MM.1S (cell line): ENCODE data around the gene KTN1.

Experiments used
- DNase-seq: peaks from one replicate; pipeline ENCODE4 v3.0.0-alpha.2; 2015
- H2AFZ ChIP-seq: fragments of 300-600 bp; sonication (generic); 2 replicates; pipeline ENCODE4 v1.6.0; 2016; ENCODE audit warnings: antibody characterized with exemption, low read length
- H3F3A ChIP-seq: fragments of 300-600 bp; sonication (generic); 2 replicates; pipeline ENCODE4 v1.6.1; 2016; ENCODE audit warnings: mild to moderate bottlenecking, antibody characterized with exemption, low read length, moderate library complexity, mixed read lengths; ENCODE audit not compliant: insufficient read depth
- H3K27ac ChIP-seq: fragments of 300-600 bp; sonication (generic); 2 replicates; pipeline ENCODE4 v1.5.1; 2016; ENCODE audit warnings: mild to moderate bottlenecking, low read length
- H3K27me3 ChIP-seq: fragments of 300-600 bp; sonication (generic); replicated peaks from 2 replicates; pipeline ENCODE4 v1.6.0; 2016; ENCODE audit warnings: low read length; ENCODE audit not compliant: insufficient read depth
- H3K36me3 ChIP-seq: fragments of 300-600 bp; sonication (generic); replicated peaks from 2 replicates; pipeline ENCODE4 v1.6.1; 2016; ENCODE audit warnings: mild to moderate bottlenecking, low read length, mixed read lengths; ENCODE audit not compliant: insufficient read depth
- H3K4me1 ChIP-seq: fragments of 300-600 bp; sonication (generic); 2 replicates; pipeline ENCODE4 v1.6.1; 2016; ENCODE audit warnings: low read length, mixed read lengths
- H3K4me2 ChIP-seq: fragments of 300-600 bp; sonication (generic); 2 replicates; pipeline ENCODE4 v1.6.0; 2016; ENCODE audit warnings: low read depth, low read length
- H3K4me3 ChIP-seq: fragments of 300-600 bp; sonication (generic); 2 replicates; pipeline ENCODE4 v1.5.1; 2016; ENCODE audit warnings: low read length, mixed read lengths
- H3K79me2 ChIP-seq: fragments of 300-600 bp; sonication (generic); 2 replicates; pipeline ENCODE4 v1.6.1; 2016; ENCODE audit warnings: mixed run types, low read length, mixed read lengths
- H3K9ac ChIP-seq: fragments of 300-600 bp; sonication (generic); 2 replicates; pipeline ENCODE4 v1.6.1; 2016; ENCODE audit warnings: low read length, mixed read lengths
- H3K9me2 ChIP-seq: fragments of 300-600 bp; sonication (generic); replicated peaks from 2 replicates; pipeline ENCODE4 v1.6.1; 2016; ENCODE audit warnings: mild to moderate bottlenecking, low read length, mixed read lengths; ENCODE audit not compliant: insufficient read depth
- H3K9me3 ChIP-seq: fragments of 300-600 bp; sonication (generic); replicated peaks from 2 replicates; pipeline ENCODE4 v1.6.1; 2016; ENCODE audit warnings: mild to moderate bottlenecking, low read length, mixed read lengths; ENCODE audit not compliant: insufficient read depth
- H4K20me1 ChIP-seq: fragments of 300-600 bp; sonication (generic); 2 replicates; pipeline ENCODE4 v1.6.1; 2016; ENCODE audit warnings: mild to moderate bottlenecking, low read length, moderate library complexity, mixed read lengths; ENCODE audit not compliant: insufficient read depth
- EZH2 ChIP-seq: fragments of 300-600 bp; sonication (generic); optimal IDR thresholded peaks from 2 replicates; pipeline ENCODE3; 2017; ENCODE audit warnings: low read depth, mild to moderate bottlenecking, antibody characterized with exemption, low read length, mixed read lengths
- EZH2phosphoT487 ChIP-seq: fragments of 300-600 bp; sonication (generic); IDR thresholded peaks from 2 replicates; pipeline ENCODE4 v1.6.1; 2018; ENCODE audit warnings: antibody characterized with exemption, low read length
- TF ChIP-seq, protein P1 (sequence below): fragments of 300-600 bp; sonication (generic); IDR thresholded peaks from 2 replicates; pipeline ENCODE4 v1.5.1; 2016; ENCODE audit warnings: antibody characterized with exemption, low read length, mixed read lengths

Gene KTN1

GRCh38 chr14:55686713-55687112, 106.7 kb downstream of the KTN1 start:
- H3K4me1 ChIP-seq = no peaks in the 10 kb centered on the region
- no peaks in the 10 kb centered on the region for H3K27me3 ChIP-seq
- TF ChIP-seq, protein P1, sequence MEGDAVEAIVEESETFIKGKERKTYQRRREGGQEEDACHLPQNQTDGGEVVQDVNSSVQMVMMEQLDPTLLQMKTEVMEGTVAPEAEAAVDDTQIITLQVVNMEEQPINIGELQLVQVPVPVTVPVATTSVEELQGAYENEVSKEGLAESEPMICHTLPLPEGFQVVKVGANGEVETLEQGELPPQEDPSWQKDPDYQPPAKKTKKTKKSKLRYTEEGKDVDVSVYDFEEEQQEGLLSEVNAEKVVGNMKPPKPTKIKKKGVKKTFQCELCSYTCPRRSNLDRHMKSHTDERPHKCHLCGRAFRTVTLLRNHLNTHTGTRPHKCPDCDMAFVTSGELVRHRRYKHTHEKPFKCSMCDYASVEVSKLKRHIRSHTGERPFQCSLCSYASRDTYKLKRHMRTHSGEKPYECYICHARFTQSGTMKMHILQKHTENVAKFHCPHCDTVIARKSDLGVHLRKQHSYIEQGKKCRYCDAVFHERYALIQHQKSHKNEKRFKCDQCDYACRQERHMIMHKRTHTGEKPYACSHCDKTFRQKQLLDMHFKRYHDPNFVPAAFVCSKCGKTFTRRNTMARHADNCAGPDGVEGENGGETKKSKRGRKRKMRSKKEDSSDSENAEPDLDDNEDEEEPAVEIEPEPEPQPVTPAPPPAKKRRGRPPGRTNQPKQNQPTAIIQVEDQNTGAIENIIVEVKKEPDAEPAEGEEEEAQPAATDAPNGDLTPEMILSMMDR = no peak
- TF ChIP-seq EZH2phosphoT487 = no peak
- no peak for TF ChIP-seq EZH2
- no peaks in the 10 kb centered on the region for H3K36me3 ChIP-seq
- H3K79me2 ChIP-seq = no peaks in the 10 kb centered on the region
- no peak overlapping the region for H3K4me2 ChIP-seq
- no peak overlapping the region for H3K4me3 ChIP-seq
- H2AFZ ChIP-seq = no peak overlapping the region
- no peaks in the 10 kb centered on the region for H4K20me1 ChIP-seq
- no peaks in the 10 kb centered on the region for H3K9me2 ChIP-seq
- H3K27ac ChIP-seq = no peak overlapping the region
- no peaks in the 10 kb centered on the region for H3K9me3 ChIP-seq
- DNase-seq = no peak
- H3K9ac ChIP-seq = no peak overlapping the region
- H3F3A ChIP-seq = no peaks in the 10 kb centered on the region

DNA sequence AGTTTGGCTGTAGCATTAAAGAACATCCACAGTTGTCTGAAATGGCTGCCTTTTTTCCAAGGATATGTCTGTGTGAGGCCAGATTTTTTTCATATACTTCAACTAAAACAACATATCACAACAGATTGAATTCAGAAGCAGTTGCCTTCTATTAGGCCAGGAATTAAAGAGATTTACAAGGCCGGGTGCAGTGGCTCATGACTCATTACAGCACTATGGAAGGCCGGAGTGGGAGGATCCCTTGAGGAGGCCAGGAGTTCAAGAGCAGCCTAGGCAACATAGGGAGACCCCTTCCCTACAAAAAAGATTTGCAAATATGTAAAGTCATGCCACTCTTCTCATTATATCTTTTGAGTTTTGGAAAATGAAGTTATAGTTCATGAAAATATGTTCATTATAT, 108.6 kb downstream of the KTN1 start:
- Histone ChIP-seq H3K4me2 (no peak overlapping the region), H3K9ac (no peak overlapping the region), H3K4me1 (no peaks in the 10 kb centered on the region), H3F3A (no peaks in the 10 kb centered on the region), H3K36me3 (no peaks in the 10 kb centered on the region), H3K27ac (no peak overlapping the region), H2AFZ (no peak overlapping the region), H3K9me3 (no peaks in the 10 kb centered on the region), H3K79me2 (no peaks in the 10 kb centered on the region), H3K9me2 (no peaks in the 10 kb centered on the region), H3K4me3 (no peak overlapping the region), H4K20me1 (no peaks in the 10 kb centered on the region), H3K27me3 (no peaks in the 10 kb centered on the region)
- DNase-seq = no peak
- TF ChIP-seq EZH2 (no peak), EZH2phosphoT487 (no peak)
- TF ChIP-seq, protein P1 = no peak

DNA sequence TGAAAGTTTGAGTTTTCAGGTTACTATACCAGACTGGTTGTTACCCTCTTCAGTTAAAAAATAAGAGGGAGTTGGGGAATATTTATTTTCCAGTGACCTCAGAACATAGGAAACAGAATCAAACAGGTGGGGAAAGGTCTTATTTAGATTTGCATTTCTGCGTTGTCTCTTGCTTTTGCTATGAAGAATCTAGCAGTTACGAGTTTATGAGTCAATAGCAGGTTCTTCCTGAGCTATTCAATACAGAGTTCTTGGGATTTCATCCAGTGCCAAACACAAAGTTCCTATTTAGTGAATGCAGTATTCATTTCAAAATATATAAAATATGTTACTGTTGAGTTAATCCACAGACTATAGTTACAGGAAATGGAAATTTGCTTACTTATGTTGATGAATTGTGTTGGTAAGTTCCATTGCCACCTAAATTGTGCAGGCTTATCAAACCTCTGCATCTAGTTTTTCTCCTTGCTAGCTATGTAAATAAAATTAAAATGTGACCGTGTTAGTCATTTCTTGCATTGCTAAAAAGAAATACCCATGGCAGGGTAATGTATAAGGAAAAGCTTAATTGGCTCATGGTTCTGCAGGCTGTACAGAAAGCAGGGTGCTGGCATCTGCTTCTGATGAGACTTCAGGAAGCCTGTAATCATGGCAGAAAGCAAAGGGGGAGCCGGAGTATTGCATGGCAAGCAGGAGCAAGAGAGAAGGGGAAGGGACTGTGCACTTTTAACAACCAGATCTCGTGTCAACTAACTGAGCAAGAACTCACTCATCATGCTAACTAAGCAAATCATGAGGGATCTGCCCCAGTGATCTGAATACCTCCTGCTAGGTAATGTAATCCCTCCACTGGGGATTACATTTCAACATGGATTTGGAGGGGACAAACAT, 110.2 kb downstream of the KTN1 start:
- TF ChIP-seq EZH2phosphoT487 (no peak), EZH2 (no peak)
- TF ChIP-seq, protein P1 = no peak
- no peaks in the 10 kb centered on the region for H3K4me1 ChIP-seq
- H4K20me1 ChIP-seq = no peaks in the 10 kb centered on the region
- no peaks in the 10 kb centered on the region for H3K36me3 ChIP-seq
- no peaks in the 10 kb centered on the region for H3K9me2 ChIP-seq
- no peaks in the 10 kb centered on the region for H3F3A ChIP-seq
- no peak overlapping the region for H3K27ac ChIP-seq
- H3K4me3 ChIP-seq = no peak overlapping the region
- H3K79me2 ChIP-seq = no peaks in the 10 kb centered on the region
- no peaks in the 10 kb centered on the region for H3K9me3 ChIP-seq
- DNase-seq = no peak
- H3K9ac ChIP-seq = no peak overlapping the region
- no peak overlapping the region for H2AFZ ChIP-seq
- no peaks in the 10 kb centered on the region for H3K27me3 ChIP-seq
- no peak overlapping the region for H3K4me2 ChIP-seq
